H1 (cell line): ENCODE measurements around the gene ECI1. TPM values are rescaled to one million over a fixed set of nuclear protein-coding genes. Genes with fewer than 3 reads are reported as not detected.

Experiments
- CBX8 ChIP-seq: fragments of 300-800, 300-1000 bp; sonication (generic); IDR thresholded peaks from 2 replicates; pipeline ENCODE4 v1.7.1; 2016; ENCODE audit warnings: low read depth, low read length, borderline replicate concordance
- CEBPB ChIP-seq: IDR thresholded peaks from 2 replicates; pipeline ENCODE4 v1.6.1; 2012; ENCODE audit warnings: low read depth, low read length
- CHD7 ChIP-seq: fragments of 300-600 bp; sonication (generic); IDR thresholded peaks from 2 replicates; pipeline ENCODE4 v1.7.1; 2012; ENCODE audit warnings: low read length, moderate library complexity, mild to moderate bottlenecking, inconsistent platforms; ENCODE audit not compliant: insufficient replicate concordance
- JUN ChIP-seq: IDR thresholded peaks from 2 replicates; pipeline ENCODE4 v1.6.1; 2011; ENCODE audit warnings: low read depth, mild to moderate bottlenecking, improper control_type of control experiment, low read length
- POU5F1 ChIP-seq: IDR thresholded peaks from 2 replicates; pipeline ENCODE4 v1.6.1; 2011; ENCODE audit warnings: low read depth, mild to moderate bottlenecking, low read length, moderate library complexity
- RFX5 ChIP-seq: IDR thresholded peaks from 2 replicates; pipeline ENCODE4 v1.6.1; 2011; ENCODE audit warnings: low read depth, low read length, improper control_type of control experiment, borderline replicate concordance
- TBP ChIP-seq: IDR thresholded peaks from 2 replicates; pipeline ENCODE4 v1.6.1; 2011; ENCODE audit warnings: low read depth, low read length, improper control_type of control experiment
- polyA plus RNA-seq, 7 experiments: library from polyadenylated mRNA; depleted of rRNA in 3 of 7; stranded (reverse) in 5 of 7; unstranded in 2 of 7; fragments of >200 nt in 5 of 7; fragments of 200-250 nt in 2 of 7; gene quantifications; 1 replicate in 5 of 7; 2 replicates in 1 of 7; 4 replicates in 1 of 7; pipeline versions ENCODE4 v1.2.1 to v1.2.3, GENCODE V29; 2011 to 2013; ENCODE audit warnings: missing spikeins in 2 of 7, mixed read lengths in 2 of 7
- total RNA-seq: library from RNA; stranded (reverse); fragmentation: NEBNext Ultra II Directional; extraction: Animal tissue kit (Norgen Biotek cat#: 25700); gene quantifications from 2 replicates; pipeline ENCODE4 v1.2.1, GENCODE V29; 2021
- TF ChIP-seq, protein P1 (sequence below): IDR thresholded peaks from 2 replicates; pipeline ENCODE4 v1.6.1; 2012; ENCODE audit warnings: low read length, inconsistent platforms

Gene ECI1
- total and polyA plus RNA-seq, 2 of the 8 experiments (the other 6 are each of a cell fraction or from before 2014, with no cell fraction given), result 79.5 to 151 TPM

GRCh38 chr16:2205104-2205966 is 46.1 kb downstream of the ECI1 start, which contains the start of gene MLST8 (continued):
- TF ChIP-seq CHD7 (no peak), JUN (no peak), RFX5 (no peak), CBX8 (no peak), CEBPB (no peak), TBP (peak; percentile 31; the same call in 1 of the 2 replicates), POU5F1 (no peak)
- TF ChIP-seq, protein P1, sequence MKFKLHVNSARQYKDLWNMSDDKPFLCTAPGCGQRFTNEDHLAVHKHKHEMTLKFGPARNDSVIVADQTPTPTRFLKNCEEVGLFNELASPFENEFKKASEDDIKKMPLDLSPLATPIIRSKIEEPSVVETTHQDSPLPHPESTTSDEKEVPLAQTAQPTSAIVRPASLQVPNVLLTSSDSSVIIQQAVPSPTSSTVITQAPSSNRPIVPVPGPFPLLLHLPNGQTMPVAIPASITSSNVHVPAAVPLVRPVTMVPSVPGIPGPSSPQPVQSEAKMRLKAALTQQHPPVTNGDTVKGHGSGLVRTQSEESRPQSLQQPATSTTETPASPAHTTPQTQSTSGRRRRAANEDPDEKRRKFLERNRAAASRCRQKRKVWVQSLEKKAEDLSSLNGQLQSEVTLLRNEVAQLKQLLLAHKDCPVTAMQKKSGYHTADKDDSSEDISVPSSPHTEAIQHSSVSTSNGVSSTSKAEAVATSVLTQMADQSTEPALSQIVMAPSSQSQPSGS, result no peak
